Measurements from ENCODE around the gene SRRM3. TPM values are rescaled to one million over a fixed set of nuclear protein-coding genes. Genes with fewer than 3 reads are reported as not detected.

The SRRM3 gene
- total and polyA plus RNA-seq, 2 experiments from 2014 or later = 8.6 to 13.8 TPM

GRCh38 chr7:76179686-76180085 is 22.0 kb upstream of the SRRM3 start:
- H3K4me3 ChIP-seq = no peak overlapping the region

More at GRCh38 chr7:76179686-76180085, 22.0 kb upstream of the SRRM3 start:
- H3K9me3 Mint-ChIP-seq = no peaks in the 10 kb centered on the region
- Histone ChIP-seq H3F3A (replicated peaks; ENCODE audit: low read depth) (no peaks in the 10 kb centered on the region), H3K9me2 (ENCODE audit: insufficient read depth) (no peaks in the 10 kb centered on the region), H3K27me3 (ENCODE audit: insufficient read depth) (no peaks in the 10 kb centered on the region), H3K36me3 (ENCODE audit: insufficient read depth) (no peaks in the 10 kb centered on the region), H3K79me2 (replicated peaks; ENCODE audit: insufficient read depth) (no peaks in the 10 kb centered on the region), H3K4me1 (ENCODE audit: insufficient read depth) (no peaks in the 10 kb centered on the region; the same call in 1 of the 2 replicates), H3K27ac (ENCODE audit: low read depth) (no peak overlapping the region), H3K4me2 (no peak overlapping the region), H2AFZ (no peak overlapping the region), H4K20me1 (replicated peaks; ENCODE audit: insufficient read depth) (no peaks in the 10 kb centered on the region)
- no peak overlapping the region for H3K27ac Mint-ChIP-seq
- TF ChIP-seq ZNF114 (CRISPR knock-in tag; IDR thresholded peaks at IDR 0.05) (no peak), EZH2phosphoT487 (IDR thresholded peaks at IDR 0.05; ENCODE audit: unreplicated experiment) (no peak), POLR2AphosphoS5 (IDR thresholded peaks at IDR 0.05; ENCODE audit: low read depth) (no peak), NANOG (IDR thresholded peaks at IDR 0.05; ENCODE audit: borderline replicate concordance) (no peak), CREB1 (CRISPR knock-in tag; IDR thresholded peaks at IDR 0.05; ENCODE audit: low read depth) (no peak), JUNB (IDR thresholded peaks at IDR 0.05; ENCODE audit: unreplicated experiment) (no peak), EZH2 (IDR thresholded peaks at IDR 0.05; ENCODE audit: low read depth, unreplicated experiment) (no peak), STAT1 (IDR thresholded peaks at IDR 0.05; ENCODE audit: unreplicated experiment) (no peak), CTCF (conservative IDR thresholded peaks at IDR 0.05; ENCODE audit: low read depth in 2 of 2) (no peak), ZNF331 (CRISPR knock-in tag; IDR thresholded peaks at IDR 0.05; ENCODE audit: low read depth) (no peak)
- TF ChIP-seq, protein P1, sequence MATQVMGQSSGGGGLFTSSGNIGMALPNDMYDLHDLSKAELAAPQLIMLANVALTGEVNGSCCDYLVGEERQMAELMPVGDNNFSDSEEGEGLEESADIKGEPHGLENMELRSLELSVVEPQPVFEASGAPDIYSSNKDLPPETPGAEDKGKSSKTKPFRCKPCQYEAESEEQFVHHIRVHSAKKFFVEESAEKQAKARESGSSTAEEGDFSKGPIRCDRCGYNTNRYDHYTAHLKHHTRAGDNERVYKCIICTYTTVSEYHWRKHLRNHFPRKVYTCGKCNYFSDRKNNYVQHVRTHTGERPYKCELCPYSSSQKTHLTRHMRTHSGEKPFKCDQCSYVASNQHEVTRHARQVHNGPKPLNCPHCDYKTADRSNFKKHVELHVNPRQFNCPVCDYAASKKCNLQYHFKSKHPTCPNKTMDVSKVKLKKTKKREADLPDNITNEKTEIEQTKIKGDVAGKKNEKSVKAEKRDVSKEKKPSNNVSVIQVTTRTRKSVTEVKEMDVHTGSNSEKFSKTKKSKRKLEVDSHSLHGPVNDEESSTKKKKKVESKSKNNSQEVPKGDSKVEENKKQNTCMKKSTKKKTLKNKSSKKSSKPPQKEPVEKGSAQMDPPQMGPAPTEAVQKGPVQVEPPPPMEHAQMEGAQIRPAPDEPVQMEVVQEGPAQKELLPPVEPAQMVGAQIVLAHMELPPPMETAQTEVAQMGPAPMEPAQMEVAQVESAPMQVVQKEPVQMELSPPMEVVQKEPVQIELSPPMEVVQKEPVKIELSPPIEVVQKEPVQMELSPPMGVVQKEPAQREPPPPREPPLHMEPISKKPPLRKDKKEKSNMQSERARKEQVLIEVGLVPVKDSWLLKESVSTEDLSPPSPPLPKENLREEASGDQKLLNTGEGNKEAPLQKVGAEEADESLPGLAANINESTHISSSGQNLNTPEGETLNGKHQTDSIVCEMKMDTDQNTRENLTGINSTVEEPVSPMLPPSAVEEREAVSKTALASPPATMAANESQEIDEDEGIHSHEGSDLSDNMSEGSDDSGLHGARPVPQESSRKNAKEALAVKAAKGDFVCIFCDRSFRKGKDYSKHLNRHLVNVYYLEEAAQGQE (IDR thresholded peaks at IDR 0.05; ENCODE audit: unreplicated experiment) = no peak
- TF ChIP-seq, protein P2, sequence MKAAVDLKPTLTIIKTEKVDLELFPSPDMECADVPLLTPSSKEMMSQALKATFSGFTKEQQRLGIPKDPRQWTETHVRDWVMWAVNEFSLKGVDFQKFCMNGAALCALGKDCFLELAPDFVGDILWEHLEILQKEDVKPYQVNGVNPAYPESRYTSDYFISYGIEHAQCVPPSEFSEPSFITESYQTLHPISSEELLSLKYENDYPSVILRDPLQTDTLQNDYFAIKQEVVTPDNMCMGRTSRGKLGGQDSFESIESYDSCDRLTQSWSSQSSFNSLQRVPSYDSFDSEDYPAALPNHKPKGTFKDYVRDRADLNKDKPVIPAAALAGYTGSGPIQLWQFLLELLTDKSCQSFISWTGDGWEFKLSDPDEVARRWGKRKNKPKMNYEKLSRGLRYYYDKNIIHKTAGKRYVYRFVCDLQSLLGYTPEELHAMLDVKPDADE (IDR thresholded peaks at IDR 0.05) = no peak
- TF ChIP-seq, protein P3, sequence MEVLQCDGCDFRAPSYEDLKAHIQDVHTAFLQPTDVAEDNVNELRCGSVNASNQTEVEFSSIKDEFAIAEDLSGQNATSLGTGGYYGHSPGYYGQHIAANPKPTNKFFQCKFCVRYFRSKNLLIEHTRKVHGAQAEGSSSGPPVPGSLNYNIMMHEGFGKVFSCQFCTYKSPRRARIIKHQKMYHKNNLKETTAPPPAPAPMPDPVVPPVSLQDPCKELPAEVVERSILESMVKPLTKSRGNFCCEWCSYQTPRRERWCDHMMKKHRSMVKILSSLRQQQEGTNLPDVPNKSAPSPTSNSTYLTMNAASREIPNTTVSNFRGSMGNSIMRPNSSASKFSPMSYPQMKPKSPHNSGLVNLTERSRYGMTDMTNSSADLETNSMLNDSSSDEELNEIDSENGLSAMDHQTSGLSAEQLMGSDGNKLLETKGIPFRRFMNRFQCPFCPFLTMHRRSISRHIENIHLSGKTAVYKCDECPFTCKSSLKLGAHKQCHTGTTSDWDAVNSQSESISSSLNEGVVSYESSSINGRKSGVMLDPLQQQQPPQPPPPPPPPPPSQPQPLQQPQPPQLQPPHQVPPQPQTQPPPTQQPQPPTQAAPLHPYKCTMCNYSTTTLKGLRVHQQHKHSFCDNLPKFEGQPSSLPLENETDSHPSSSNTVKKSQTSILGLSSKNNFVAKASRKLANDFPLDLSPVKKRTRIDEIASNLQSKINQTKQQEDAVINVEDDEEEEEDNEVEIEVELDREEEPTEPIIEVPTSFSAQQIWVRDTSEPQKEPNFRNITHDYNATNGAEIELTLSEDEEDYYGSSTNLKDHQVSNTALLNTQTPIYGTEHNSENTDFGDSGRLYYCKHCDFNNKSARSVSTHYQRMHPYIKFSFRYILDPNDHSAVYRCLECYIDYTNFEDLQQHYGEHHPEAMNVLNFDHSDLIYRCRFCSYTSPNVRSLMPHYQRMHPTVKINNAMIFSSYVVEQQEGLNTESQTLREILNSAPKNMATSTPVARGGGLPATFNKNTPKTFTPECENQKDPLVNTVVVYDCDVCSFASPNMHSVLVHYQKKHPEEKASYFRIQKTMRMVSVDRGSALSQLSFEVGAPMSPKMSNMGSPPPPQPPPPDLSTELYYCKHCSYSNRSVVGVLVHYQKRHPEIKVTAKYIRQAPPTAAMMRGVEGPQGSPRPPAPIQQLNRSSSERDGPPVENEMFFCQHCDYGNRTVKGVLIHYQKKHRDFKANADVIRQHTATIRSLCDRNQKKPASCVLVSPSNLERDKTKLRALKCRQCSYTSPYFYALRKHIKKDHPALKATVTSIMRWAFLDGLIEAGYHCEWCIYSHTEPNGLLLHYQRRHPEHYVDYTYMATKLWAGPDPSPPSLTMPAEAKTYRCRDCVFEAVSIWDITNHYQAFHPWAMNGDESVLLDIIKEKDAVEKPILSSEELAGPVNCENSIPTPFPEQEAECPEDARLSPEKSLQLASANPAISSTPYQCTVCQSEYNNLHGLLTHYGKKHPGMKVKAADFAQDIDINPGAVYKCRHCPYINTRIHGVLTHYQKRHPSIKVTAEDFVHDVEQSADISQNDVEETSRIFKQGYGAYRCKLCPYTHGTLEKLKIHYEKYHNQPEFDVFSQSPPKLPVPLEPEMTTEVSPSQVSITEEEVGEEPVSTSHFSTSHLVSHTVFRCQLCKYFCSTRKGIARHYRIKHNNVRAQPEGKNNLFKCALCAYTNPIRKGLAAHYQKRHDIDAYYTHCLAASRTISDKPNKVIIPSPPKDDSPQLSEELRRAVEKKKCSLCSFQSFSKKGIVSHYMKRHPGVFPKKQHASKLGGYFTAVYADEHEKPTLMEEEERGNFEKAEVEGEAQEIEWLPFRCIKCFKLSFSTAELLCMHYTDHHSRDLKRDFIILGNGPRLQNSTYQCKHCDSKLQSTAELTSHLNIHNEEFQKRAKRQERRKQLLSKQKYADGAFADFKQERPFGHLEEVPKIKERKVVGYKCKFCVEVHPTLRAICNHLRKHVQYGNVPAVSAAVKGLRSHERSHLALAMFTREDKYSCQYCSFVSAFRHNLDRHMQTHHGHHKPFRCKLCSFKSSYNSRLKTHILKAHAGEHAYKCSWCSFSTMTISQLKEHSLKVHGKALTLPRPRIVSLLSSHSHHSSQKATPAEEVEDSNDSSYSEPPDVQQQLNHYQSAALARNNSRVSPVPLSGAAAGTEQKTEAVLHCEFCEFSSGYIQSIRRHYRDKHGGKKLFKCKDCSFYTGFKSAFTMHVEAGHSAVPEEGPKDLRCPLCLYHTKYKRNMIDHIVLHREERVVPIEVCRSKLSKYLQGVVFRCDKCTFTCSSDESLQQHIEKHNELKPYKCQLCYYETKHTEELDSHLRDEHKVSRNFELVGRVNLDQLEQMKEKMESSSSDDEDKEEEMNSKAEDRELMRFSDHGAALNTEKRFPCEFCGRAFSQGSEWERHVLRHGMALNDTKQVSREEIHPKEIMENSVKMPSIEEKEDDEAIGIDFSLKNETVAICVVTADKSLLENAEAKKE (CRISPR knock-in tag; IDR thresholded peaks at IDR 0.05) = no peak
- DNase-seq (ENCODE audit: low spot score) = no peak
- H3K27me3 Mint-ChIP-seq (ENCODE audit: insufficient read depth, low read depth, poor library complexity) = peaks cover 5% of the 10 kb centered on the region
- H3K4me1 Mint-ChIP-seq = peaks cover 7% of the 10 kb centered on the region
- ATAC-seq = no peak
- no peaks in the 10 kb centered on the region for H3K36me3 Mint-ChIP-seq (ENCODE audit: low read depth)
- H3K4me3 Mint-ChIP-seq = no peak overlapping the region

Measured in GM23338 (cell line).